Cardiac muscle cell (in vitro differentiated cells and primary cell): ENCODE data around the gene IL21. TPM values are rescaled to one million over a fixed set of nuclear protein-coding genes. Genes with fewer than 3 reads are reported as not detected.

Experiments used
- DNase-seq, 2 donors: peaks; one replicate each; pipeline versions ENCODE4 v3.0.0 to v3.0.0-alpha.2; 2010 to 2017; ENCODE audit warnings: low read depth in 1 of 2, low spot score in 1 of 2
- H3K27ac ChIP-seq: fragments of 200-600 bp; sonication (generic); 2 replicates; pipeline ENCODE4 v1.5.1; 2016
- H3K27me3 ChIP-seq: fragments of 200-600 bp; sonication (generic); 2 replicates; pipeline ENCODE4 v1.6.0; 2016; ENCODE audit warnings: control low read depth
- H3K36me3 ChIP-seq: fragments of 200-600 bp; sonication (generic); 2 replicates; pipeline ENCODE4 v1.5.1; 2016; ENCODE audit warnings: control low read depth
- H3K4me1 ChIP-seq: fragments of 200-600 bp; sonication (generic); 2 replicates; pipeline ENCODE4 v1.8.1; 2017; ENCODE audit warnings: low read depth, mild to moderate bottlenecking, mixed run types
- H3K4me3 ChIP-seq: fragments of 200-600 bp; sonication (generic); 2 replicates; pipeline ENCODE4 v1.5.1; 2016; ENCODE audit warnings: mild to moderate bottlenecking
- H3K9me3 ChIP-seq: fragments of 200-600 bp; sonication (generic); 2 replicates; pipeline ENCODE4 v1.5.1; 2017; ENCODE audit warnings: low read depth, mild to moderate bottlenecking, control low read depth
- polyA plus RNA-seq: library from polyadenylated mRNA; unstranded; fragments of >200 nt; fragmentation: Nextera tagmentation; extraction: Ambion mirVana; gene quantifications from 2 replicates; pipeline ENCODE4 v1.2.1, GENCODE V29; 2016
- total RNA-seq: library from RNA; depleted of rRNA; stranded (reverse); fragments of >200 nt; gene quantifications from 2 replicates; pipeline ENCODE4 v1.2.3, GENCODE V29; 2016
- TF ChIP-seq, protein P1 (sequence below): IDR thresholded peaks from 2 replicates; pipeline ENCODE4 v1.5.1; 2012; ENCODE audit warnings: low read depth, mild to moderate bottlenecking, low read length

IL21 gene
- total and polyA plus RNA-seq, 2 experiments from 2014 or later: not detected

DNA sequence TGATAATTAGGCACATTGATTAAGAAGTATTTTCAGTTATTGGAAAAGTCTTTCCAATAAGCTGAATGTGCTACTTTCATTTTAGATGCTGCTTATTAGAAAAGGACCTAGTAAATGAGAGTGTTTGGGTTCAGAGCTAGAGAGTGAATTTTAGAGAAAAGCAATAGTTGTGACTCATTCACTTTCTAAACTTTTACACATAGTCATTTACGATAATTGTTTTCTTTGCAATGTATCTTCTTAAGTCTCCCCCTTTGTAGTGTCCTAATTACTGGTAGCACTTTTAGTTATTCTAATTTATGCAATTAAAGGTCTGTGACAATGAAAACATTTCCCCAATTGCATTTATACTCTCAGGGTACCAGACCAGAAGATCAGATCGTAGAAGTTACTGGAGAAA is 1.3 kb downstream of the IL21 start:
- no peak for DNase-seq
- Histone ChIP-seq H3K4me3 (no peak overlapping the region), H3K36me3 (no peaks in the 10 kb centered on the region), H3K27ac (no peak overlapping the region), H3K9me3 (no peaks in the 10 kb centered on the region), H3K27me3 (no peaks in the 10 kb centered on the region), H3K4me1 (no peaks in the 10 kb centered on the region)
- TF ChIP-seq, protein P1, sequence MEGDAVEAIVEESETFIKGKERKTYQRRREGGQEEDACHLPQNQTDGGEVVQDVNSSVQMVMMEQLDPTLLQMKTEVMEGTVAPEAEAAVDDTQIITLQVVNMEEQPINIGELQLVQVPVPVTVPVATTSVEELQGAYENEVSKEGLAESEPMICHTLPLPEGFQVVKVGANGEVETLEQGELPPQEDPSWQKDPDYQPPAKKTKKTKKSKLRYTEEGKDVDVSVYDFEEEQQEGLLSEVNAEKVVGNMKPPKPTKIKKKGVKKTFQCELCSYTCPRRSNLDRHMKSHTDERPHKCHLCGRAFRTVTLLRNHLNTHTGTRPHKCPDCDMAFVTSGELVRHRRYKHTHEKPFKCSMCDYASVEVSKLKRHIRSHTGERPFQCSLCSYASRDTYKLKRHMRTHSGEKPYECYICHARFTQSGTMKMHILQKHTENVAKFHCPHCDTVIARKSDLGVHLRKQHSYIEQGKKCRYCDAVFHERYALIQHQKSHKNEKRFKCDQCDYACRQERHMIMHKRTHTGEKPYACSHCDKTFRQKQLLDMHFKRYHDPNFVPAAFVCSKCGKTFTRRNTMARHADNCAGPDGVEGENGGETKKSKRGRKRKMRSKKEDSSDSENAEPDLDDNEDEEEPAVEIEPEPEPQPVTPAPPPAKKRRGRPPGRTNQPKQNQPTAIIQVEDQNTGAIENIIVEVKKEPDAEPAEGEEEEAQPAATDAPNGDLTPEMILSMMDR: no peak

GRCh38 chr4:122617597-122618593 is 3.0 kb downstream of the IL21 start:
- Histone ChIP-seq H3K4me1 (peaks cover 6% of the 10 kb centered on the region), H3K36me3 (no peaks in the 10 kb centered on the region), H3K27me3 (no peaks in the 10 kb centered on the region), H3K27ac (no peak overlapping the region), H3K9me3 (no peaks in the 10 kb centered on the region), H3K4me3 (no peak overlapping the region)
- peak in 1 of 2 donors; percentile 19 for DNase-seq
- TF ChIP-seq, protein P1: no peak

DNA sequence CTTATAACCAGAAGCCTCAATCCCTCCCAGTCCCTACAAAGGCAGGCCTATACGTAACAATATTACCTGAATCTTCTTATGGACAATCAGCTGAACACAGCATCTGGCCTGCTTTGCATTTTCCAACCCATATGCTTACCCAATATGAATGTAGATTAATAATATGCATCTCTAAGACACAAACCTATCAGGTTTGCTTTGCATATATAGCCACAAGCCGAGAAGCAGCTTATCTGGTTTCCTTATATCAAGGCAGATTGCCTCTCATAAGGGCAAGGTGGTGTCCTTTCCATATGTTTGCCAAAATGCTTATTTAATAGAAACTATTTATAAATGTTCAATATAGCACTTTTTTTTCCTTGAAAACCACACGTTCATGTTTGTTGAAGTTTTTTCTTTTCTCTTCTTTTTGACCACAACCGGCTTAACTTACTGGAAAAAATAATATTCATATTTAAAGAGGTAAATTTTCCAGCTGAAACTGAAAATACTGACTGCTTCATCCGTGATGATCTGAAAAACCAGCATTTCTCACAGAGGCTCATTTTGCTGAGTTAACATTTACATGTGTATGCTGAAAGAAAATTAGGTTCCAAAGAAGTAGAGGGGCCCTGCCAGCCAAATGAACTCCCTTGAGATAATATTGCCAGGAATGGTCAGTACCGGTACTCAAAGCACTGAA is 3.8 kb downstream of the IL21 start:
- Histone ChIP-seq H3K27me3 (no peaks in the 10 kb centered on the region), H3K4me3 (no peak overlapping the region), H3K4me1 (peaks cover 6% of the 10 kb centered on the region), H3K36me3 (no peaks in the 10 kb centered on the region), H3K27ac (no peak overlapping the region), H3K9me3 (no peaks in the 10 kb centered on the region)
- TF ChIP-seq, protein P1: no peak
- DNase-seq: no peak

DNA sequence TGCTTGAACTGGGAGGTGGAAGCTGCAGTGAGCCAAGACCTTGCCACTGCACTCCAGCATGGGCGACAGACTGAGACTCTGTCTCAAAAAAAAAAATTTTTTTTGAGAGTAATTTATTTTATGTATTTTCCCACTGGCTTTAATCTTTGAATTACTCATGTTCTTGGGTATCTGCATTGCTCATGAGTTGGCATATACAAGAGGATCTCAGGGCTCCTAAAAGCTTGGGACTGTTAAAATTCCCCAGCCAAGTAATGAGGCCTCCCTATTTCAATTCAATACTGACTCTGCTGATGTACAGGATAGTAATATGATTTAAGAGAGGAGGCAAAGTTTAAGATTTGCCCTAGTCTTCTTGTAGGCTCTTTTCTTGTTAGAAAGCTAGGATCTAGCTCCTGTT is 6.2 kb downstream of the IL21 start:
- Histone ChIP-seq H3K27me3 (no peaks in the 10 kb centered on the region), H3K4me1 (peaks cover 6% of the 10 kb centered on the region), H3K4me3 (no peak overlapping the region), H3K36me3 (no peaks in the 10 kb centered on the region), H3K27ac (no peak overlapping the region), H3K9me3 (no peaks in the 10 kb centered on the region)
- DNase-seq: no peak
- TF ChIP-seq, protein P1: no peak

- DNase-seq: no peak
- H3K36me3 ChIP-seq: no peaks in the 10 kb centered on the region
- TF ChIP-seq, protein P1: no peak
- H3K4me1 ChIP-seq: peaks cover 6% of the 10 kb centered on the region
- H3K4me3 ChIP-seq: no peak overlapping the region
- H3K9me3 ChIP-seq: no peaks in the 10 kb centered on the region
- H3K27me3 ChIP-seq: no peaks in the 10 kb centered on the region
- H3K27ac ChIP-seq: no peak overlapping the region
Observed at GRCh38 chr4:122612540-122612939, 8.3 kb downstream of the IL21 start.
